Astrocyte (in vitro differentiated cells and primary cell): ENCODE data around the gene TSSK3.
A peak's percentile ranks its signal among the peaks of the same experiment; 100 is the strongest.

Source experiments
- CTCF ChIP-seq: IDR thresholded peaks from 2 replicates; pipeline ENCODE4 v1.5.1; 2011; ENCODE audit warnings: low read depth, mild to moderate bottlenecking, inconsistent platforms, low read length, moderate library complexity; ENCODE audit not compliant: insufficient read depth
- EZH2 ChIP-seq: IDR thresholded peaks from 2 replicates; pipeline ENCODE4 v1.6.1; 2012; ENCODE audit warnings: mild to moderate bottlenecking, low read length, inconsistent platforms; ENCODE audit not compliant: insufficient read depth

GRCh38 chr1:32413507-32414185 lies 51.3 kb downstream of the TSSK3 start:
- TF ChIP-seq EZH2: no peak
- TF ChIP-seq CTCF: peak; percentile 57
